Mucosa of rectum (tissue), 2 donors: ENCODE measurements around the gene ZNF226.
"Not testable (repeated sequence)": the region's sequence is repeated elsewhere in the genome, so short reads cannot be mapped to it uniquely, and the experiment has no call there.

Experiments used
- H3K27ac ChIP-seq, 2 donors: one replicate each; pipeline ENCODE4 v1.7.0; 2013; ENCODE audit warnings: inconsistent platforms in 2 of 2, low read depth in 2 of 2, low read length in 2 of 2
- H3K27me3 ChIP-seq, 2 donors: one replicate each; pipeline ENCODE4 v1.7.0; 2013; ENCODE audit warnings: low read length in 2 of 2; ENCODE audit not compliant: control insufficient read depth in 2 of 2, insufficient read depth in 2 of 2
- H3K36me3 ChIP-seq, 2 donors: one replicate each; pipeline ENCODE4 v1.7.0; 2013; ENCODE audit warnings: low read length in 2 of 2; ENCODE audit not compliant: control insufficient read depth in 2 of 2, insufficient read depth in 2 of 2
- H3K4me1 ChIP-seq, 2 donors: one replicate each; pipeline ENCODE4 v1.7.0; 2013; ENCODE audit warnings: low read length in 2 of 2, mild to moderate bottlenecking in 1 of 2; ENCODE audit not compliant: control insufficient read depth in 2 of 2, insufficient read depth in 2 of 2
- H3K4me3 ChIP-seq, 2 donors: one replicate each; pipeline ENCODE4 v1.7.0; 2013; ENCODE audit warnings: low read length in 2 of 2
- H3K9ac ChIP-seq, 2 donors: one replicate each; pipeline ENCODE4 v1.7.0; 2013; ENCODE audit warnings: low read length in 2 of 2, low read depth in 1 of 2, mild to moderate bottlenecking in 1 of 2
- H3K9me3 ChIP-seq, 2 donors: one replicate each; pipeline ENCODE4 v1.7.0; 2013; ENCODE audit warnings: low read length in 2 of 2; ENCODE audit not compliant: control insufficient read depth in 2 of 2
- donor health status: healthy.
- donor health status: Normal muscosa, but diverticular disease.

Gene ZNF226

DNA sequence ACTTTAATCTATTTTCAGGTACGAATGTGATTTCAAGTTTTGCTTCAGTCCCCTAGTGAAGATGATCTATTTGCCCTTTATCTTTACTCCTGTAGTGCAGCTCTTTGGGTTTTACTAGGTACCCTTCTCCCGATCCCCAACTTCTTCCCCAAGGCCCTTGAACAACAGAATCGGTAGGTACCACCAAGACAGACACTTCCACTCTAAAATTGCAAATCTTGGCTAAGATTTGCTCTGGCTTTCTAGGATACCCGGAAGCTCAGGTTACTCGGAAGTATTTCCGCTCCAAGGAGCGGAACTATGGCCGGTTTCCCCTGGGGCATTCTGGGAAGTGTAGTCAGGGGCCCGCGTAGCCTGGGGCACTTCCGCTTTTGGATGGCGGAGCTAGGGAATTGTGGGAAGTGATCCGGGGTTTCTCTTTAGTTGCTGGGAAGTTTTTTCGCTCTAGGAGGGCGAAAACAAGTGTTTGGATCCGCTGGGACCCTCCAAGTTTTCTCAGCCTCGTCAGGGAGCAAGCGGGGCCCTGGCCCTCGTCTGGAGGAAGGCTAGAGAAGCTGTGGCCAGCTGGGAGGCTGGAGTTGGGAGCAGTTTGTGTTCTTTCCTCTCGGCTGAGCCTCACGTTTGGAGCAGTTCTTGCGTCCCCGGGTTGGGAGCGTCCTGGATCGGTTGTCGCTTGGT, 42.4 kb downstream of the ZNF226 start:
- peak overlapping the region; percentile 60 to 79 for H3K9ac ChIP-seq
- H3K4me1 ChIP-seq = peaks cover 3 to 7% of the 10 kb centered on the region in 2 donors
- no peaks in the 10 kb centered on the region for H3K27me3 ChIP-seq
- H3K36me3 ChIP-seq = no peaks in the 10 kb centered on the region
- H3K9me3 ChIP-seq = peaks cover 0 to 19% of the 10 kb centered on the region in 2 donors
- H3K27ac ChIP-seq = peak overlapping the region; percentile 75 to 80
- peak overlapping the region; percentile 84 to 95 for H3K4me3 ChIP-seq

- H3K27ac ChIP-seq = peak within 1 kb of the TSS; percentile 58 to 74
Measured at GRCh38 chr19:44212250-44212865, 47.5 kb downstream of the ZNF226 start, which contains the start of gene ZNF227. Gene ZNF227 (plus strand): TSS chr19:44212532. CDS start chr19:44217793, 5,261 bp downstream.

DNA sequence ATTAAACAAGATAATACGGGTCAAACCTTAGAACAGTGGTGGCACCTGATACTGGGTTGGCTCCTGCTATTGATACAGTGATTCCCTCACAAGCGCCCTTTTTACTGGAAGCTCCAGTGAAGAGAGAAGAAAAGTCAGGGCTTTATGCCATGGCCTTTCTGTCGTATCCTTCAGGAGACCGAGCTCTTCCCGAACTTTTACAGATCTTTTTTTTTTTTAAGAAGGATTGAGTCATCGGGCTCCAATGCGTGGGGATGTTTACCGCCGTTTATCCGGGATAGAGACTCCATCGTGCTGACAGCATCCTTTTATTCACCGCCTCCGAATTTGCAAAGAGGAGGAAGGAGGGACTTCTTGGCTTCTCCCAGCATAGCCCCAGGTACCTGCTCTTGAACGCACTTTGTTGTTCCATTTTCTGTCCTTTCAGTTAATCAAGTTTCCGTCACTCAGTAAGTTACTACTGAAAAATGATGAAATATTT, 48.0 kb downstream of the ZNF226 start:
- Histone ChIP-seq H3K36me3 (peaks cover 14 to 16% of the 10 kb centered on the region in 2 donors), H3K27me3 (no peaks in the 10 kb centered on the region), H3K4me1 (peaks cover 2 to 9% of the 10 kb centered on the region in 2 donors), H3K9ac (peak overlapping the region; percentile 72 to 74), H3K4me3 (peak overlapping the region; percentile 86 to 89), H3K9me3 (no peaks in the 10 kb centered on the region), H3K27ac (peak overlapping the region; percentile 58 to 74)

More at GRCh38 chr19:44212250-44212865, 47.5 kb downstream of the ZNF226 start, which contains the start of gene ZNF227:
- no peaks in the 10 kb centered on the region for H3K9me3 ChIP-seq
- H3K27me3 ChIP-seq = no peaks in the 10 kb centered on the region
- H3K9ac ChIP-seq = peak within 1 kb of the TSS; percentile 72 to 74
- peaks cover 9 to 10% of the 10 kb centered on the region in 2 donors for H3K36me3 ChIP-seq
- H3K4me3 ChIP-seq = peak within 1 kb of the TSS; percentile 86 to 89
- peaks cover 3 to 13% of the 10 kb centered on the region in 2 donors for H3K4me1 ChIP-seq

DNA sequence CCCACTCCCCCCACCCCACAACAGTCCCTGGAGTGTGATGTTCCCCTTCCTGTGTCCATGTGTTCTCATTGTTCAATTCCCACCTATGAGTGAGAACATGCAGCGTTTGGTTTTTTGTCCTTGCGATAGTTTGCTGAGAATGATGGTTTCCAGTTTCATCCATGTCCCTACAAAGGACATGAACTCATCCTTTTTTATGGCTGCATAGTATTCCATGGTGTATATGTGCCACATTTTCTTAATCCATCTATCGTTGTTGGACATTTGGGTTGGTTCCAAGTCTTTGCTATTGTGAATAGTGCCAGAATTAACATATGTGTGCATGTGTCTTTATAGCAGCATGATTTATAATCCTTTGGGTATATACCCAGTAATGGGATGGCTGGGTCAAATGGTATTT, 55.0 kb downstream of the ZNF226 start:
- H3K4me1 ChIP-seq = not testable (repeated sequence)

DNA sequence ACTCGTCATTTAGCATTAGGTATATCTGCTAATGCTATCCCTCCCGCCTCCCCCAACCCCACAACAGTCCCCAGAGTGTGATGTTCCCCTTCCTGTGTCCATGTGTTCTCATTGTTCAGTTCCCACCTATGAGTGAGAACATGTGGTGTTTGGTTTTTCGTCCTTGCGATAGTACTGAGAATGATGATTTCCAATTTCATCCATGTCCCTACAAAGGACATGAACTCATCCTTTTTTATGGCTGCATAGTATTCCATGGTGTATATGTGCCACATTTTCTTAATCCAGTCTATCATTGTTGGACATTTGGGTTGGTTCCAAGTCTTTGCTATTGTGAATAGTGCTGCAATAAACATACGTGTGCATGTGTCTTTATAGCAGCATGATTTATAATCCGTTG, 55.9 kb downstream of the ZNF226 start:
- H3K4me3 ChIP-seq, H3K27ac ChIP-seq, H3K9me3 ChIP-seq, H3K9ac ChIP-seq, H3K4me1 ChIP-seq, H3K27me3 ChIP-seq: not testable (repeated sequence)
- peaks cover 23 to 25% of the 10 kb centered on the region in 2 donors for H3K36me3 ChIP-seq

More for the DNA sequence above, 55.0 kb downstream of the ZNF226 start:
- H3K9me3 ChIP-seq, H3K27me3 ChIP-seq, H3K4me3 ChIP-seq, H3K27ac ChIP-seq, H3K9ac ChIP-seq: not testable (repeated sequence)
- peaks cover 24 to 25% of the 10 kb centered on the region in 2 donors for H3K36me3 ChIP-seq

- H3K27me3 ChIP-seq, H3K9ac ChIP-seq, H3K4me3 ChIP-seq, H3K9me3 ChIP-seq, H3K27ac ChIP-seq, H3K4me1 ChIP-seq: not testable (repeated sequence)
- peaks cover 23 to 25% of the 10 kb centered on the region in 2 donors for H3K36me3 ChIP-seq
Measured at GRCh38 chr19:44221291-44221690, 56.4 kb downstream of the ZNF226 start.
